ENCODE results near the gene ZBTB5.

- no peak for TF ChIP-seq YY1 (IDR thresholded peaks at IDR 0.05; ENCODE audit: insufficient read depth, insufficient read length)
- TF ChIP-seq ZNF274 (IDR thresholded peaks at IDR 0.05; ENCODE audit: low read depth, low read length) = no peak
- TF ChIP-seq SUZ12 (IDR thresholded peaks at IDR 0.05; ENCODE audit: extremely low read depth, insufficient read depth, insufficient read length) = no peak
Observed at GRCh38 chr9:37452611-37453010, 12.6 kb downstream of the ZBTB5 start.
